ENCODE measurements around the gene ZBTB20. TPM values are rescaled to one million over a fixed set of nuclear protein-coding genes. Genes with fewer than 3 reads are reported as not detected.

ZBTB20 gene
- total RNA-seq, 1 experiment from 2014 or later: 26.5 TPM

DNA sequence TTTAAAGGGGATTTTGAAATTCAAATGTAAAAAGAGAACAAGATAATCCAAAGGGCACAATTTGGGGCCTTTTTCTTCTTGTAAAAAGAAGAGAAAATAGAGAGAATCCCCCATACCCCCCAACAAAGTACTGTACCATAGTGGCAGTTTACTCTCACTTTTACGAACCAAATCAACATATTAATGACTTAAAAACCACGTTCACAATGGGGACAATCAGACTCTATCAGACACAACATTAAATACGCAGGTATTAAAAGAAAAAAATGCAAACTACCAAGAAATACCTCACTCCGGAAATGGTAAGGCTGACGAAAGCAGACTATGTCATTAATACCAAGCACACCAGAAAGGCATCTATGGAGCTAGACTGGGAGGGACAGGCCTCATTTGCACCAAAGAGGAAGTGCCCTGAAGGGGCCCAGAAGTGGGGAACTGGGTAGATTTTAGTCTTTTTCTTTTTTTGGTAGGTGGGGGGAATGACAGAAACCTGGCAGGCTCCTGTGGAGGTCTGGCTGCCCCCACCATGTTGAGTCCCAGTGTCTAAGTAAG is 719.0 kb downstream of the ZBTB20 start:
- POLR2A ChIA-PET (ENCODE audit: unreplicated experiment): no interaction called here
- H4K20me1 ChIP-seq (ENCODE audit: insufficient read depth): no peaks in the 10 kb centered on the region
- H3K4me3 ChIP-seq: no peak overlapping the region
- H3K9me2 ChIP-seq (ENCODE audit: insufficient read depth): no peaks in the 10 kb centered on the region
- H3K79me2 ChIP-seq (ENCODE audit: low read depth): no peaks in the 10 kb centered on the region
- intact Hi-C loops (cut with micrococcal nuclease; ENCODE audit: unreplicated experiment): no loop called here
- no peaks in the 10 kb centered on the region for H3F3A ChIP-seq (ENCODE audit: insufficient read depth, low read depth)
- no TSS peak for BruUV-seq (replicated peaks)
- no peaks in the 10 kb centered on the region for H3K4me1 ChIP-seq (replicated peaks; ENCODE audit: insufficient read depth)
- CTCF ChIA-PET: no interaction called here
- no peak for DNase-seq
- no peaks in the 10 kb centered on the region for H3K27me3 ChIP-seq (ENCODE audit: insufficient read depth, low read depth)
- H3K27ac ChIP-seq: no peak overlapping the region
- H2AFZ ChIP-seq: no peak overlapping the region
- H3K9me3 ChIP-seq (ENCODE audit: insufficient read depth, low read depth): no peaks in the 10 kb centered on the region
- TF ChIP-seq, protein P1, sequence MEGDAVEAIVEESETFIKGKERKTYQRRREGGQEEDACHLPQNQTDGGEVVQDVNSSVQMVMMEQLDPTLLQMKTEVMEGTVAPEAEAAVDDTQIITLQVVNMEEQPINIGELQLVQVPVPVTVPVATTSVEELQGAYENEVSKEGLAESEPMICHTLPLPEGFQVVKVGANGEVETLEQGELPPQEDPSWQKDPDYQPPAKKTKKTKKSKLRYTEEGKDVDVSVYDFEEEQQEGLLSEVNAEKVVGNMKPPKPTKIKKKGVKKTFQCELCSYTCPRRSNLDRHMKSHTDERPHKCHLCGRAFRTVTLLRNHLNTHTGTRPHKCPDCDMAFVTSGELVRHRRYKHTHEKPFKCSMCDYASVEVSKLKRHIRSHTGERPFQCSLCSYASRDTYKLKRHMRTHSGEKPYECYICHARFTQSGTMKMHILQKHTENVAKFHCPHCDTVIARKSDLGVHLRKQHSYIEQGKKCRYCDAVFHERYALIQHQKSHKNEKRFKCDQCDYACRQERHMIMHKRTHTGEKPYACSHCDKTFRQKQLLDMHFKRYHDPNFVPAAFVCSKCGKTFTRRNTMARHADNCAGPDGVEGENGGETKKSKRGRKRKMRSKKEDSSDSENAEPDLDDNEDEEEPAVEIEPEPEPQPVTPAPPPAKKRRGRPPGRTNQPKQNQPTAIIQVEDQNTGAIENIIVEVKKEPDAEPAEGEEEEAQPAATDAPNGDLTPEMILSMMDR (conservative IDR thresholded peaks at IDR 0.05): no peak
- no peak for TF ChIP-seq EZH2 (IDR thresholded peaks at IDR 0.05; ENCODE audit: low read depth)
- no peak overlapping the region for H3K4me2 ChIP-seq
- no peaks in the 10 kb centered on the region for H3K36me3 ChIP-seq (ENCODE audit: low read depth)

DNA sequence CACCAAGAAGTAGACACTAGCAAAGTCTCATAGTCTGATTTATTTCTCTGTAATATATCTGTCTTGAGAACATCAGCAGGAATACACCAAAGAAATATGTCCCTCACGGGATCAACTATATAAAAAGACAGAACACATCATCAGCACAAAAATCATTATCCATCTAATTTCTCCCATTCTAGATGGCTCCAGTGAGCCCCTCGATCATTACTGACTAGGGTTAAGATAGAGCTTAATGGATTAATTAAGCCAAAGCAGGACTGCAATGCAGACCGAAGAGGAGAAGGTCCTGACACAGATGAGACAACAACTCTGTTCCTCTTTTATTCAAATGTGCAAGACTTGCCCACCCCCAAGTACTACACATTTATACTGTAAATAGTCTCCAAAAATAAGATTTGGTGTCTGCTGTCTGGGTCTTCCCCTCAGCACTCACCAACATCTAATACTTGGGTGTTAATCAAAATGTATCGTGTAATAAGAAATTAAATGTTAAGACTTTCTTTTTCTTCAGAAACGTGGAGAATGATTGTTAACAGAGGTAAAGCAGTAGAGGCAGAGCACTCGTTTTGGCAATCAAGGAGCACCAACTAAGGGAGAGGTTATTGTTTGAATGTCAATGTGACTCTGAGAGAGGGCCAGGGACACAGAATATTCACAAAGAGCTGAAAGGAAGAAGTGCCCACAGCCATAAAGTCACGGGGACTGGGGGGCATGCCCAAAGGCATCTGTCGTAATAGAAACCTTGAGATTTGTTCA is 719.6 kb downstream of the ZBTB20 start:
- H3K79me2 ChIP-seq (ENCODE audit: low read depth): no peaks in the 10 kb centered on the region
- H3F3A ChIP-seq (ENCODE audit: insufficient read depth, low read depth): no peaks in the 10 kb centered on the region
- intact Hi-C loops (cut with micrococcal nuclease; ENCODE audit: unreplicated experiment): no loop called here
- ChIA-PET CTCF (no interaction called here), POLR2A (ENCODE audit: unreplicated experiment) (interaction anchor here (0.6 kb wide), 1 partner anchor 9 kb away, joined by 8 read pairs; no protein-coding TSS in a partner anchor)
- H3K27ac ChIP-seq: no peak overlapping the region
- no peak for TF ChIP-seq EZH2 (IDR thresholded peaks at IDR 0.05; ENCODE audit: low read depth)
- TF ChIP-seq, protein P1 (conservative IDR thresholded peaks at IDR 0.05): no peak
- H3K9me2 ChIP-seq (ENCODE audit: insufficient read depth): no peaks in the 10 kb centered on the region
- no peaks in the 10 kb centered on the region for H3K4me1 ChIP-seq (replicated peaks; ENCODE audit: insufficient read depth)
- no peak overlapping the region for H3K4me3 ChIP-seq
- no TSS peak for BruUV-seq (replicated peaks)
- no peak for DNase-seq
- H3K36me3 ChIP-seq (ENCODE audit: low read depth): no peaks in the 10 kb centered on the region
- no peak overlapping the region for H2AFZ ChIP-seq
- no peaks in the 10 kb centered on the region for H3K9me3 ChIP-seq (ENCODE audit: insufficient read depth, low read depth)
- H4K20me1 ChIP-seq (ENCODE audit: insufficient read depth): no peaks in the 10 kb centered on the region
- H3K27me3 ChIP-seq (ENCODE audit: insufficient read depth, low read depth): no peaks in the 10 kb centered on the region
- H3K4me2 ChIP-seq: no peak overlapping the region

DNA sequence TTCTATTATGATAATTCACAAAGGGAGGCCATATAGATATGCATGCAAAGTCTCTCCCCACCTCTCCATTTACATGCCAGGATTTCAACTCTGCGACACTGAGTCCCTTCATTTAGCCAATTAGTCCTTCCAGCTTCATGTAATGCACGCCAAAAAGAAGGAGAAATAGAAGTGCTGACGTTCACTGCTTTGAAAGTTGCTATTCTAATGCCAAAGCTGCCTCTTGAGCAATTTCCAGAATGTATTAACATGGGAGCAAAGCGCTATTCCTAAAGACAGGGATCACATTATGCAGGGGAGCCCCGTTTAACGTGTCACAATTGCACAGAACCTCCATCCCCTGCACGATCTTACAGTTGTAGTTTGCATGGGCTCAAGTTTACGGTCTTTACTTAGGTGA is 722.8 kb downstream of the ZBTB20 start:
- Histone ChIP-seq H3F3A (ENCODE audit: insufficient read depth, low read depth) (no peaks in the 10 kb centered on the region), H3K36me3 (ENCODE audit: low read depth) (no peaks in the 10 kb centered on the region), H3K27ac (no peak overlapping the region), H2AFZ (no peak overlapping the region), H3K4me1 (replicated peaks; ENCODE audit: insufficient read depth) (no peaks in the 10 kb centered on the region), H3K9me2 (ENCODE audit: insufficient read depth) (no peaks in the 10 kb centered on the region), H3K27me3 (ENCODE audit: insufficient read depth, low read depth) (no peaks in the 10 kb centered on the region), H3K9me3 (ENCODE audit: insufficient read depth, low read depth) (no peaks in the 10 kb centered on the region), H4K20me1 (ENCODE audit: insufficient read depth) (no peaks in the 10 kb centered on the region), H3K4me2 (no peak overlapping the region), H3K4me3 (no peak overlapping the region), H3K79me2 (ENCODE audit: low read depth) (no peaks in the 10 kb centered on the region)
- intact Hi-C loops (cut with micrococcal nuclease; ENCODE audit: unreplicated experiment): no loop called here
- POLR2A ChIA-PET (ENCODE audit: unreplicated experiment): interaction anchor here (0.6 kb wide), 1 partner anchor 20 kb away, joined by 3 read pairs; no protein-coding TSS in a partner anchor
- BruUV-seq (replicated peaks): no TSS peak
- no peak for DNase-seq
- CTCF ChIA-PET: no interaction called here
- TF ChIP-seq, protein P1 (conservative IDR thresholded peaks at IDR 0.05): no peak
- TF ChIP-seq EZH2 (IDR thresholded peaks at IDR 0.05; ENCODE audit: low read depth): no peak

All from PC-9 (cell line).